Neural progenitor cell (in vitro differentiated cells): ENCODE data around the gene FAM89B. TPM values are rescaled to one million over a fixed set of nuclear protein-coding genes. Genes with fewer than 3 reads are reported as not detected.

Experiments used
- DNase-seq: peaks from one replicate; pipeline ENCODE4 v3.0.0-alpha.2; 2016; ENCODE audit warnings: low spot score
- H2AFZ ChIP-seq: fragments of 200-600 bp; sonication (generic); replicated peaks from 2 replicates; pipeline ENCODE4 v1.6.1; 2016; ENCODE audit warnings: antibody characterized with exemption
- H3F3A ChIP-seq: fragments of 200-600 bp; sonication (generic); 2 replicates; pipeline ENCODE4 v1.6.1; 2016; ENCODE audit warnings: antibody characterized with exemption, low read depth
- H3K27ac ChIP-seq: fragments of 200-600 bp; sonication (generic); 2 replicates; pipeline ENCODE4 v1.5.1; 2016; ENCODE audit warnings: mild to moderate bottlenecking
- H3K27me3 ChIP-seq: fragments of 200-600 bp; sonication (generic); 2 replicates; pipeline ENCODE4 v1.6.1; 2016; ENCODE audit warnings: mild to moderate bottlenecking, moderate library complexity
- H3K36me3 ChIP-seq: fragments of 200-600 bp; sonication (generic); 2 replicates; pipeline ENCODE4 v1.5.1; 2016
- H3K4me1 ChIP-seq: fragments of 200-600 bp; sonication (generic); 2 replicates; pipeline ENCODE4 v1.6.1; 2016; ENCODE audit warnings: mixed run types
- H3K4me2 ChIP-seq: fragments of 200-600 bp; sonication (generic); 2 replicates; pipeline ENCODE4 v1.6.1; 2016
- H3K4me3 ChIP-seq: fragments of 200-600 bp; sonication (generic); 2 replicates; pipeline ENCODE4 v1.5.1; 2016
- H3K79me2 ChIP-seq: fragments of 200-600 bp; sonication (generic); 2 replicates; pipeline ENCODE4 v1.6.1; 2016; ENCODE audit warnings: low read depth
- H3K9ac ChIP-seq: fragments of 200-600 bp; sonication (generic); 2 replicates; pipeline ENCODE4 v1.6.1; 2016
- H3K9me3 ChIP-seq: fragments of 200-600 bp; sonication (generic); 2 replicates; pipeline ENCODE4 v1.5.1; 2016; ENCODE audit warnings: low read depth
- H4K20me1 ChIP-seq: fragments of 200-600 bp; sonication (generic); 2 replicates; pipeline ENCODE4 v1.6.1; 2016; ENCODE audit warnings: low read depth
- H3K27ac Mint-ChIP-seq: 3 replicates; pipeline ENCODE4 v1.8.0; 2021; ENCODE audit warnings: mixed read lengths
- H3K27me3 Mint-ChIP-seq: 2 replicates; pipeline ENCODE4 v1.8.0; 2022; ENCODE audit warnings: low read depth, mild to moderate bottlenecking, inconsistent platforms, moderate library complexity, mixed read lengths; ENCODE audit not compliant: insufficient read depth
- H3K36me3 Mint-ChIP-seq: 3 replicates; pipeline ENCODE4 v1.8.0; 2021; ENCODE audit warnings: mixed read lengths
- H3K4me1 Mint-ChIP-seq: 3 replicates; pipeline ENCODE4 v1.8.0; 2021; ENCODE audit warnings: mixed read lengths
- H3K4me3 Mint-ChIP-seq: 3 replicates; pipeline ENCODE4 v1.8.0; 2021; ENCODE audit warnings: mild to moderate bottlenecking, moderate library complexity, mixed read lengths
- H3K9me3 Mint-ChIP-seq: 3 replicates; pipeline ENCODE4 v1.8.0; 2020; ENCODE audit warnings: mixed read lengths
- EZH2 ChIP-seq: fragments of 200-600 bp; sonication (generic); IDR thresholded peaks from 2 replicates; pipeline ENCODE4 v1.6.1; 2017; ENCODE audit warnings: antibody characterized with exemption, mild to moderate bottlenecking, moderate library complexity
- EZH2phosphoT487 ChIP-seq: fragments of 200-600 bp; sonication (generic); IDR thresholded peaks from 2 replicates; pipeline ENCODE4 v1.6.1; 2017; ENCODE audit warnings: antibody characterized with exemption
- total RNA-seq: library from RNA; depleted of rRNA; stranded (reverse); fragments of >200 nt; gene quantifications from 2 replicates; pipeline ENCODE4 v1.2.3, GENCODE V29; 2015; ENCODE audit warnings: low replicate concordance
- TF ChIP-seq, protein P1 (sequence below): fragments of 200-600 bp; sonication (generic); IDR thresholded peaks from 2 replicates; pipeline ENCODE4 v1.5.1; 2017; ENCODE audit warnings: antibody characterized with exemption, mild to moderate bottlenecking

Gene FAM89B
- total RNA-seq, 1 donor from 2014 or later = 11.7 TPM

DNA sequence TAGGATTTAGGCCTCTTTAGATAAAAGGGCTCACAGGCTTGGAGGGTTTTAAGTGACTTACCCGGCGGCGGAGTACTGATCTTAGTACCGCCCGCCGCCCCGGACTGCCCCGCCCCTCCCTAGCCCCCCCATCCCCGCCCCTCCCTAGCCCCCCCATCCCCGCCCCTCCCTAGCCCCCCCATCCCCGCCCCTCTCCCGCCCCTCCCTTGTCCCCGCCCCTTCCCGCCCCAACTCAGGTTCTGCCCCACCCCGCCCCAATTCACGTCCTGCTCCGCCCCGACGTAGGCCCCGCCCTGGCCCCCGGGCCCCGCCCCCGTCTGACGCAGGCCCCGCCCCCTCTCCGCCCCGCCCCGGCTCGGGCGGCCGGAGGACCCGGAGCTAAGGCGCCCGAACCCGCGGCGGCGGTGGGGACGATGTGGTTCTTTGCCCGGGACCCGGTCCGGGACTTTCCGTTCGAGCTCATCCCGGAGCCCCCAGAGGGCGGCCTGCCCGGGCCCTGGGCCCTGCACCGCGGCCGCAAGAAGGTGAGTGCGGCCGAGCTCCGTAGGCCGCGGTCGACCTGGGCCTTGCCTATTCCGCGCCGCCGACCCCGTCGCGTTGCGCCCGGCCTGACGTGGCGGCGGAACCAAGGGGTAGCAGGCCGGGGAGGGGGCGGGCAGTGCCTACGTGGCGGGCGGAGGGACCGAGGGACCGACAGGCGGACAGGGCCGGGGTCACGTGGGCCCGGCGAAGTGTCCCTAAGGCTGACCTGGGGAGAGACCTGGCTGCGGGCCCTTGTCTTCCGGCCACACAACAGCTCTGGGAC lies 47.4 kb upstream of the FAM89B start, which contains the start of gene SCYL1:
TSS of gene SCYL1 (plus strand) at position 343 of the 805 bp plus-strand sequence. CDS start at position 414, 71 bp downstream.
- H2AFZ ChIP-seq = peak within 1 kb of the TSS; percentile 83
- peaks cover 40% of the 10 kb centered on the region for H4K20me1 ChIP-seq
- peaks cover 17% of the 10 kb centered on the region for H3K4me1 ChIP-seq
- H3K27me3 Mint-ChIP-seq = peaks cover 3% of the 10 kb centered on the region
- H3K4me3 Mint-ChIP-seq = peak within 1 kb of the TSS; percentile 87
- no peaks in the 10 kb centered on the region for H3K9me3 Mint-ChIP-seq
- peaks cover 12% of the 10 kb centered on the region for H3K36me3 Mint-ChIP-seq
- peak within 1 kb of the TSS; percentile 68 for H3K27ac ChIP-seq
- peak within 1 kb of the TSS; percentile 99 for H3K4me3 ChIP-seq
- DNase-seq = peak; percentile 88
- peak within 1 kb of the TSS; percentile 88 for H3K9ac ChIP-seq
- H3K36me3 ChIP-seq = no peaks in the 10 kb centered on the region
- TF ChIP-seq EZH2phosphoT487 (no peak), EZH2 (peak; percentile 51)
- TF ChIP-seq, protein P1, sequence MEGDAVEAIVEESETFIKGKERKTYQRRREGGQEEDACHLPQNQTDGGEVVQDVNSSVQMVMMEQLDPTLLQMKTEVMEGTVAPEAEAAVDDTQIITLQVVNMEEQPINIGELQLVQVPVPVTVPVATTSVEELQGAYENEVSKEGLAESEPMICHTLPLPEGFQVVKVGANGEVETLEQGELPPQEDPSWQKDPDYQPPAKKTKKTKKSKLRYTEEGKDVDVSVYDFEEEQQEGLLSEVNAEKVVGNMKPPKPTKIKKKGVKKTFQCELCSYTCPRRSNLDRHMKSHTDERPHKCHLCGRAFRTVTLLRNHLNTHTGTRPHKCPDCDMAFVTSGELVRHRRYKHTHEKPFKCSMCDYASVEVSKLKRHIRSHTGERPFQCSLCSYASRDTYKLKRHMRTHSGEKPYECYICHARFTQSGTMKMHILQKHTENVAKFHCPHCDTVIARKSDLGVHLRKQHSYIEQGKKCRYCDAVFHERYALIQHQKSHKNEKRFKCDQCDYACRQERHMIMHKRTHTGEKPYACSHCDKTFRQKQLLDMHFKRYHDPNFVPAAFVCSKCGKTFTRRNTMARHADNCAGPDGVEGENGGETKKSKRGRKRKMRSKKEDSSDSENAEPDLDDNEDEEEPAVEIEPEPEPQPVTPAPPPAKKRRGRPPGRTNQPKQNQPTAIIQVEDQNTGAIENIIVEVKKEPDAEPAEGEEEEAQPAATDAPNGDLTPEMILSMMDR = no peak
- no peaks in the 10 kb centered on the region for H3K27me3 ChIP-seq
- peak within 1 kb of the TSS; percentile 96 for H3K4me2 ChIP-seq
- peak within 1 kb of the TSS; percentile 31 for H3K27ac Mint-ChIP-seq
- H3K4me1 Mint-ChIP-seq = peaks cover 40% of the 10 kb centered on the region
- H3K79me2 ChIP-seq = peaks cover 15% of the 10 kb centered on the region
- no peaks in the 10 kb centered on the region for H3K9me3 ChIP-seq
- peaks cover 9% of the 10 kb centered on the region for H3F3A ChIP-seq

GRCh38 chr11:65525546-65526480 lies 46.5 kb upstream of the FAM89B start:
- Histone ChIP-seq H3K4me1 (peaks cover 17% of the 10 kb centered on the region), H3K27ac (no peak overlapping the region), H3K9ac (peak overlapping the region; percentile 88), H3K9me3 (no peaks in the 10 kb centered on the region), H3K79me2 (peaks cover 15% of the 10 kb centered on the region), H3K4me2 (peak overlapping the region; percentile 96), H3F3A (peaks cover 12% of the 10 kb centered on the region), H3K4me3 (peak overlapping the region; percentile 99), H3K36me3 (no peaks in the 10 kb centered on the region), H3K27me3 (no peaks in the 10 kb centered on the region), H4K20me1 (peaks cover 46% of the 10 kb centered on the region), H2AFZ (peak overlapping the region; percentile 83)
- peaks cover 3% of the 10 kb centered on the region for H3K27me3 Mint-ChIP-seq
- H3K36me3 Mint-ChIP-seq = peaks cover 16% of the 10 kb centered on the region
- H3K4me1 Mint-ChIP-seq = peaks cover 40% of the 10 kb centered on the region
- no peaks in the 10 kb centered on the region for H3K9me3 Mint-ChIP-seq
- H3K4me3 Mint-ChIP-seq = peak overlapping the region; percentile 87
- no peak for DNase-seq
- TF ChIP-seq, protein P1 = no peak
- TF ChIP-seq EZH2phosphoT487 (no peak), EZH2 (no peak)
- H3K27ac Mint-ChIP-seq = no peak overlapping the region

GRCh38 chr11:65526744-65527143 lies 45.6 kb upstream of the FAM89B start:
- Mint-ChIP-seq H3K27ac (no peak overlapping the region), H3K9me3 (no peaks in the 10 kb centered on the region), H3K27me3 (peaks cover 3% of the 10 kb centered on the region), H3K4me3 (peak overlapping the region; percentile 87), H3K36me3 (peaks cover 18% of the 10 kb centered on the region), H3K4me1 (peaks cover 38% of the 10 kb centered on the region)
- no peaks in the 10 kb centered on the region for H3K9me3 ChIP-seq
- no peak overlapping the region for H3K9ac ChIP-seq
- no peak overlapping the region for H3K4me2 ChIP-seq
- peaks cover 16% of the 10 kb centered on the region for H3K4me1 ChIP-seq
- peaks cover 15% of the 10 kb centered on the region for H3K79me2 ChIP-seq
- peaks cover 51% of the 10 kb centered on the region for H4K20me1 ChIP-seq
- no peak overlapping the region for H2AFZ ChIP-seq
- no peaks in the 10 kb centered on the region for H3K27me3 ChIP-seq
- no peaks in the 10 kb centered on the region for H3K36me3 ChIP-seq
- no peak overlapping the region for H3K4me3 ChIP-seq
- no peak for DNase-seq
- H3F3A ChIP-seq = peaks cover 12% of the 10 kb centered on the region
- no peak overlapping the region for H3K27ac ChIP-seq
- no peak for TF ChIP-seq EZH2phosphoT487
- no peak for TF ChIP-seq EZH2
- TF ChIP-seq, protein P1 = no peak
